Activated T-helper 1 cell treated with anti-CD3 and anti-CD28 coated beads, Interleukin-12 subunit alpha, Interleukin-12 subunit beta, Interleukin-2, Interleukin-4 antibody, amounts not matched to agents 30 ng/mL and 10 ng/mL and 1 ng/mL, durations not matched to agents 14 hours and 24 hours and 36 hours (primary cell): Measurements from ENCODE around the gene ARHGEF28. TPM values are rescaled to one million over a fixed set of nuclear protein-coding genes. Genes with fewer than 3 reads are reported as not detected.

Experiments
- DNase-seq: peaks from one replicate; pipeline ENCODE4 v3.0.0; 2021; ENCODE audit warnings: low spot score
- H3K27ac Mint-ChIP-seq: one replicate; pipeline ENCODE4 v1.8.0; 2021; ENCODE audit warnings: mild to moderate bottlenecking, mixed read lengths
- H3K27me3 Mint-ChIP-seq: one replicate; pipeline ENCODE4 v1.8.0; 2022; ENCODE audit warnings: mild to moderate bottlenecking, moderate library complexity, mixed read lengths; ENCODE audit not compliant: insufficient read depth
- H3K36me3 Mint-ChIP-seq: one replicate; pipeline ENCODE4 v1.8.0; 2021; ENCODE audit warnings: low read depth, mixed read lengths
- H3K4me1 Mint-ChIP-seq: one replicate; pipeline ENCODE4 v1.8.0; 2021; ENCODE audit warnings: low read depth, mixed read lengths
- H3K4me3 Mint-ChIP-seq: one replicate; pipeline ENCODE4 v1.8.0; 2021; ENCODE audit warnings: mild to moderate bottlenecking, moderate library complexity, mixed read lengths
- H3K9me3 Mint-ChIP-seq: one replicate; pipeline ENCODE4 v1.8.0; 2021; ENCODE audit warnings: mixed read lengths
- intact Hi-C: fragments of 100-400 bp; cut with micrococcal nuclease; formaldehyde crosslinking; loops from one replicate; pipeline ENCODE4 v1.15.1; 2024
- total RNA-seq: library from RNA; stranded (reverse); gene quantifications from 2 replicates; pipeline ENCODE4 v1.2.3, GENCODE V29; 2022

Gene ARHGEF28
- total RNA-seq, 1 donor from 2014 or later = 0.03 TPM

DNA sequence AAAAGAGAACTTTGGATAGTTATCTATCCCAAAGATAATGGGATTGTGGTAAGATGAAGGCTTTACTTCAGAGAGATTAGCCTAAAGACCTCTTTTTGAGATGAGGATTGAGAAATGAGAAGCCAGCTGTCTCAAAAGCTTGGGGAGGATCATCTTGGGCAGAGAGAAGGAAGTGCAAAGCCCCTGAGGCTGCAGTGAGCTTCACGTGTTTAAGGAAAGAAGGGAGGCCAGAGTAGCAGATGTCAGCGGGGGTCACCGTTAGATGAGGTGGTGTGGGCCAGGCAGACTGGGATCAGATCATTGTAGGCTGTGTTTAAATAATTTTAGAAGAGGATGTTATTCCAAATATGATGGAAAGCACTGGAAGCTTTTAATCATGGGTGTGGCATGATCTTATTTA is 270.1 kb downstream of the ARHGEF28 start:
- intact Hi-C loops = loop anchor here (5.0 kb wide), 3 partner anchors 99 to 1041 kb away; no protein-coding TSS in a partner anchor
- Mint-ChIP-seq H3K4me3 (no peak overlapping the region), H3K4me1 (peaks cover 25% of the 10 kb centered on the region), H3K9me3 (no peaks in the 10 kb centered on the region), H3K27me3 (peaks cover 20% of the 10 kb centered on the region), H3K36me3 (peaks cover 3% of the 10 kb centered on the region), H3K27ac (peak overlapping the region; percentile 3)
- no peak for DNase-seq

DNA sequence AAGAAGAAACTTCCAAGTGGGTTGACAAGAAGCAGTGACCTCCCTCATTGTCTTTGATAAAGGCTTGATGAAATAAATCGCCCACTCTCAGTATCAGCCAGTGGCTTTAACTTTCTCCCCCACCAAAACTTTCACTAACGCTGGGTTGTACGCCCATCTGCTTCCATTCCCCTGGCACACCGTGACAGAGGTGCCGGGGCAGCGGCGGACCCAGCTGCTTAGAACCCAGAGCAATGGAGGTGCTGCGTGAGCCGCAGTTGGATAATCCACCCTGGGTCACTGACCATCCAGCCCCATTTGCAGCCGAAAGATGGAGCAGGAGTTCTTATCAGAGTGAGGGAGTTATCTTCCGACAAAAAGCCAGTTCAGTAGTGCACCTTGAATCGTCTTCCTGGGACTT is 270.7 kb downstream of the ARHGEF28 start:
- no peaks in the 10 kb centered on the region for H3K9me3 Mint-ChIP-seq
- H3K27ac Mint-ChIP-seq = no peak overlapping the region
- intact Hi-C loops = loop anchor here (5.0 kb wide), 3 partner anchors 99 to 1041 kb away; no protein-coding TSS in a partner anchor
- H3K27me3 Mint-ChIP-seq = peaks cover 24% of the 10 kb centered on the region
- DNase-seq = no peak
- H3K4me3 Mint-ChIP-seq = no peak overlapping the region
- peaks cover 25% of the 10 kb centered on the region for H3K4me1 Mint-ChIP-seq
- peaks cover 3% of the 10 kb centered on the region for H3K36me3 Mint-ChIP-seq

DNA sequence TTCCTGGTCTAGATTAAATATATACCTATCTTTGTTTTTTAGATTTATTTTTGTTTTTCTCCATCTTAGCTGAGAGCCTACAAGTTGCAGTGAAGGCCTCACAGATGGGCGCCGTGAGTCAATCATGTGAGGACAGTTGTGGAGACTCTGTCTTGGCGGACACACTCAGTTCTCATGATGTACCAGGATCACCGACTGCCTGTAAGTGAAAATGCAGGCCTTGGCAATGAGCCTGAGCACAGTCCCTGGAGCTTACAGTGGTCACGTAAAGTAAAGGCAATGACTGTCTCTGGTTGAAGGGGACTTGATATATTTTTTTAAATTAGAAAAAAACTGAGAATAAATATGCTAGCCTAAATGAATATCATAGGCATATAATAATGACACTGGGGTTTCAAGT is 271.9 kb downstream of the ARHGEF28 start:
- H3K4me1 Mint-ChIP-seq = peaks cover 25% of the 10 kb centered on the region
- H3K4me3 Mint-ChIP-seq = no peak overlapping the region
- DNase-seq = no peak
- H3K9me3 Mint-ChIP-seq = no peaks in the 10 kb centered on the region
- intact Hi-C loops = loop anchor here (5.0 kb wide), 3 partner anchors 101 to 1039 kb away; no protein-coding TSS in a partner anchor
- H3K36me3 Mint-ChIP-seq = no peaks in the 10 kb centered on the region
- peaks cover 28% of the 10 kb centered on the region for H3K27me3 Mint-ChIP-seq
- H3K27ac Mint-ChIP-seq = no peak overlapping the region

DNA sequence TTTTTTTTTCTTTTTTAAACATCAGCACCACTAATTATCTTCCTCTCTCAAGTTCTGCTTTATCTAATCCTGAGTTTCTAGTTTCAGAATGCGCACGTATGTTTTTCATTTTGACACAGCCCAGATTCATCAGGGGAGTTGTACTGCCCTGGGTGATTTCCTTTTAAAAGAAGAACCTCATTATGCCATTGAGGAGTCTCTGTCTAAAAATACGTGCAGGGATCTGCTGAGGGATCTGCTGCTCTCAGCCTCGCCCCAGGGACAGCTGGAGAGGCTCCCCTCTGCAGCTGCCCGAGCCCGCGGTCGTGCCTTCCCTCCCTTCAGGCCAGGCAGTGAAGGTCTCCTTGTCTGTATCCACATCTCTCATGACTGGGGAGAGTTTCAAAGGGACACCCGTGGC is 273.1 kb downstream of the ARHGEF28 start:
- no peak for DNase-seq
- Mint-ChIP-seq H3K36me3 (no peaks in the 10 kb centered on the region), H3K27ac (no peak overlapping the region), H3K4me3 (no peak overlapping the region), H3K4me1 (peaks cover 25% of the 10 kb centered on the region), H3K27me3 (peaks cover 31% of the 10 kb centered on the region), H3K9me3 (no peaks in the 10 kb centered on the region)
- intact Hi-C loops = loop anchor here (5.0 kb wide), 3 partner anchors 102 to 1038 kb away; no protein-coding TSS in a partner anchor

DNA sequence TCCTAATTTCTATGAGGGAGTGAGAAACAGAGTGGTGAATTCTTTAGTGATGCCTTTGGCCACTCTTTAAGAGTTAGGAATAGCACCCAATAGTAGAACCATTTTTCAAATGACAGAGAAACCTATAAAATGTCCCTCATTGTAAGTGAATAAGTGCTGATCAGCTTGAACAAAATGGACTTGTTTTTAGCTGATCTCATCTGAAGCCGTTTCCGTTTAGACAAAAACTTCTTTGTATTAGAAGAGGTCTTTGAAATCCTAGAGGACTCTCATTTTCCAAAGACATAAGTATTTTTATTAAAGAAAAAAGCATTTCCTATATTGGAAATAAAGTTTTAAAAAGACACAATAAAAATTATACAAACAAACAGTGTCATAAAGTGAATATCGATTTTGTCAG is 273.9 kb downstream of the ARHGEF28 start:
- Mint-ChIP-seq H3K4me1 (peaks cover 24% of the 10 kb centered on the region), H3K27me3 (peaks cover 31% of the 10 kb centered on the region), H3K36me3 (no peaks in the 10 kb centered on the region), H3K9me3 (no peaks in the 10 kb centered on the region), H3K27ac (no peak overlapping the region), H3K4me3 (no peak overlapping the region)
- DNase-seq = no peak
- intact Hi-C loops = loop anchor here (5.0 to 10.0 kb wide), 5 partner anchors 103 to 1037 kb away; partner anchors contain the start of genes GFM2 and NSA2

DNA sequence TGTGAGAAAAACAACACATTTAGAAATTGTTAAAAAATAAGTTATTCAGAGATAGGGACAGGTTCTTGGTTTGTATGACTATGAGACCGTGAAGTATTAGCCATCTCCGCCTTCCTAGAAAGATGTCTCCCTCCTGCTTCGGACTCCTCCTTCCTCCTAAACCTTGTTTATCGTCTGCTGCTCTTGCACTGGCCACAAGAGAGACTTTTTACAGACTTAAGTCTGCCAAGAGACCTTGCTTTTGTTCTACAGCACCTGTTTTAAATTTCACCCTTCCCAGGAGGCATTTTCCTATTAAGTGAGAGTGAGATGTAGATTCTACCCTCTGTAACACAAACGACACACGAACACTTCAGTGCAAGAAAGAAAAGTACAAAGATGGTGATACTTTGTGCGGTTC is 274.6 kb downstream of the ARHGEF28 start:
- no peak overlapping the region for H3K27ac Mint-ChIP-seq
- no peak for DNase-seq
- H3K4me3 Mint-ChIP-seq = no peak overlapping the region
- H3K9me3 Mint-ChIP-seq = no peaks in the 10 kb centered on the region
- peaks cover 18% of the 10 kb centered on the region for H3K4me1 Mint-ChIP-seq
- intact Hi-C loops = loop anchor here (5.0 to 10.0 kb wide), 2 partner anchors 306 to 867 kb away; partner anchors contain the start of genes GFM2 and NSA2
- peaks cover 35% of the 10 kb centered on the region for H3K27me3 Mint-ChIP-seq
- no peaks in the 10 kb centered on the region for H3K36me3 Mint-ChIP-seq

DNA sequence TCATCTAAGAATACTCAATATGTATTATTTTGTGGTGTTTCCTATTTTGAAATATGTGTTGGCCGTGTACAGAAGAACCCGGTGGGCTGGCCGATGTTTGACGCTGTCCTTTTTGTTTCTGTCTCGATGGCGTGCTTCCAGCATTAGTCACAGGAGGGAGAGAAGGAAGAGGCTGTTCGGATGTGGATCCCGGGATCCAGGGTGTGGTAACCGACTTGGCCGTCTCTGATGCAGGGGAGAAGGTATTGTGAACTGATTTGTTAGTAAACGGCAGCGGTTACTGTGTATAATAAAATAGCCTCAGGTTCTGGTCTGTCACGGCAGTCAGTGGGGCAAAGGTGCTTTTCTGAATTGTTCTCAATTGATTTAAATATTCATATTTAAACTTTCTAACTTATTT is 275.0 kb downstream of the ARHGEF28 start:
- no peak overlapping the region for H3K27ac Mint-ChIP-seq
- H3K36me3 Mint-ChIP-seq = no peaks in the 10 kb centered on the region
- H3K4me1 Mint-ChIP-seq = peaks cover 14% of the 10 kb centered on the region
- no peak for DNase-seq
- H3K4me3 Mint-ChIP-seq = no peak overlapping the region
- peaks cover 35% of the 10 kb centered on the region for H3K27me3 Mint-ChIP-seq
- H3K9me3 Mint-ChIP-seq = no peaks in the 10 kb centered on the region
- intact Hi-C loops = loop anchor here (5.0 to 10.0 kb wide), 2 partner anchors 306 to 866 kb away; partner anchors contain the start of genes GFM2 and NSA2

DNA sequence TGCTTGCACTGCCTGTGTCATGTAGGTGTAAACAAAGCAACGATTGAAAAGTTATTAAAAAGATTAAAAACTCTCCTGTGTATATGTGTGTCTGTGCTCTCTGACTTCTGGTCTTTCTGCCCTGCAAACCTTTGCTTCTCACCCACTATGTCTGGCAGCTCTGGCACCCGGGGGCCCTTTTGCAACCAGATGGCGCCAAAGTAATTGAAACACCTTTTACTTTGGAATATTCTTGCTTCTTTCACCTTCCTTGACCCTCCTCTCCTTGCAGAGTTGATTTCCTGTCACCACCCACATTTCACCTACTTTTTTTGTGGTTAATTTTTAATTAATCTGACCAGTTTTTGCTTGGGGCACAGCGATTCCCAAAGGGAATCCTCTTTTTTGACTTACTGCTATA is 275.5 kb downstream of the ARHGEF28 start:
- Mint-ChIP-seq H3K9me3 (no peaks in the 10 kb centered on the region), H3K27me3 (peaks cover 38% of the 10 kb centered on the region), H3K4me3 (no peak overlapping the region), H3K36me3 (no peaks in the 10 kb centered on the region), H3K27ac (no peak overlapping the region), H3K4me1 (peaks cover 14% of the 10 kb centered on the region)
- intact Hi-C loops = loop anchor here (5.0 to 10.0 kb wide), 2 partner anchors 307 to 866 kb away; partner anchors contain the start of genes GFM2 and NSA2
- no peak for DNase-seq

DNA sequence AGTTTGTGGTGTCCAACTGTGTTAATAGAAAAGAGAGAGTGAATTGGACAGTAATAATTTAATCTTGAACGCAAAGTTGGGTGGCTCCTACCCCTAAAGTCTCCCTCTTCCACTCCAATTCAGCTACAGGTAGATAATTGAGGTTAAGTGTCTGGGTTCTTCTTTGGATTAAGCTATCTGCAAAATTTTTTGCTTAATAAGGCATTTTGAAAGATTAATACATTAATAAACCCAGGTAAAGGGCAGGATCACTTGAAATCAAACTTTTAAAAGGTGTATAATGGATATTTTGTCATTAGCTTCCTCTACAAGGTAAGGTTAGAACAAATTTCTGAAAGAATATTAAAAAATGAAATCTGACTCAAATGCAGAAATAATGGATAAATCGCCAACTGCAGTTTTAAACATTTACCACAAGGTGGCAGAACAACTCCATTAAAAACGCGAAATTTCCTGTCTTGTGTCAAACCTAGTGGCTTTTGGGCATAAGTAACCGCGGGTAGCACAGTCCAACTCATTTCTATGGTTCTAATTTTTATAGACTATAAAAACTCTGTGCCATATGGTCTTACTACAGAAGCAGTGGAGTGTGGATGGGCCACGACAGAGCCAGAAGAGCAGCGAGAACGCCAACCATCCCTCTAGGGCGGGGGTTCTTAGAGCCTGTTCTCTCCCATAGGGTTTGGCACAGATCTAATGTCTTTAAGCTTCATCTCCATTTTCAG is 276.5 kb downstream of the ARHGEF28 start:
- Mint-ChIP-seq H3K27ac (no peak overlapping the region), H3K4me3 (no peak overlapping the region)

DNA sequence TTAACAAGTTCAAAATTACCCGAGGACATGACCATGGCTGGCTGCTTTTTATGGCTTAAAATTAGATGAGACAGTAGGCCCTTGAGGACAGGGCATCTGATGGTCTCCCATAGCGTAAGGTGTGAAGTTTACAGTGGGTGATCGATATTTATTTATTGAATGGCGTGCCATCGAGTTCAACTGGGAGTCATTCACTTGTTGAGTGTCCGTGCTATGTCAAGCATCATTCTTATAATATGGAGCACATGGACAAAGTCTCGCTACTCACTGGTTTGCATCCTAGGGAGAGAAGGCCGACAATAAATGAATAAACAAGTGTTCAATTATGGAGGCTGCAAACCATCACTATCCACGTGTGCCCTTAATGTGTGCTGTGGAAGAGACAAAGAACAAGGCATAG is 277.2 kb downstream of the ARHGEF28 start:
- H3K36me3 Mint-ChIP-seq = no peaks in the 10 kb centered on the region
- H3K9me3 Mint-ChIP-seq = no peaks in the 10 kb centered on the region
- H3K27me3 Mint-ChIP-seq = peaks cover 38% of the 10 kb centered on the region
- no peak overlapping the region for H3K27ac Mint-ChIP-seq
- H3K4me1 Mint-ChIP-seq = peaks cover 14% of the 10 kb centered on the region
- H3K4me3 Mint-ChIP-seq = no peak overlapping the region
- DNase-seq = no peak
- intact Hi-C loops = loop anchor here (2.0 to 10.0 kb wide), 4 partner anchors 308 to 1362 kb away; partner anchors contain the start of genes GFM2 and NSA2

More for the DNA sequence above, 276.5 kb downstream of the ARHGEF28 start:
- intact Hi-C loops = loop anchor here (1.0 to 10.0 kb wide), 7 partner anchors 308 to 1362 kb away; partner anchors contain the start of genes GFM2, HEXB and NSA2
- H3K36me3 Mint-ChIP-seq = no peaks in the 10 kb centered on the region
- no peak for DNase-seq
- no peaks in the 10 kb centered on the region for H3K9me3 Mint-ChIP-seq
- peaks cover 14% of the 10 kb centered on the region for H3K4me1 Mint-ChIP-seq
- H3K27me3 Mint-ChIP-seq = peaks cover 38% of the 10 kb centered on the region

DNA sequence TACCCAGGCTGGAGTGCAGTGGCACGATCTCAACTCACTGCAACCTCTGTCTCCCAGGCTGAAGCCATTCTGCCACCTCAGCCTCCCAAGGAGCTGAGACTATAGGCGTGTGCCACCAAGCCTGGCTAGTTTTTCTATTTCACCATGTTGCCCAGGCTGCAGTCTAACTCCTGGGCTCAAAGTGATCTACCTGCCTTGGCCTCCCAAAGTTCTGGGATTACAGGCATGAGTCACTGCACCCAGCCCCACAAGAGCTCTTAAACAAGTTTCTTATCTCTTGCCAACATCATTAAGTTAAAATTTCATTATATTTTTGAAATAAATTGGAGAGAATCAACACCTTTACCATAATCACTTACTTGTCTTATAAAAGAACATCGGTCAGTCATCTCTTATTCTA is 280.3 kb downstream of the ARHGEF28 start:
- no peaks in the 10 kb centered on the region for H3K4me1 Mint-ChIP-seq
- no peak overlapping the region for H3K27ac Mint-ChIP-seq
- intact Hi-C loops = loop anchor here (10.0 kb wide), 1 partner anchor 311 kb away; no protein-coding TSS in a partner anchor
- H3K9me3 Mint-ChIP-seq = no peaks in the 10 kb centered on the region
- no peak overlapping the region for H3K4me3 Mint-ChIP-seq
- H3K36me3 Mint-ChIP-seq = no peaks in the 10 kb centered on the region
- H3K27me3 Mint-ChIP-seq = peaks cover 22% of the 10 kb centered on the region
- DNase-seq = no peak

DNA sequence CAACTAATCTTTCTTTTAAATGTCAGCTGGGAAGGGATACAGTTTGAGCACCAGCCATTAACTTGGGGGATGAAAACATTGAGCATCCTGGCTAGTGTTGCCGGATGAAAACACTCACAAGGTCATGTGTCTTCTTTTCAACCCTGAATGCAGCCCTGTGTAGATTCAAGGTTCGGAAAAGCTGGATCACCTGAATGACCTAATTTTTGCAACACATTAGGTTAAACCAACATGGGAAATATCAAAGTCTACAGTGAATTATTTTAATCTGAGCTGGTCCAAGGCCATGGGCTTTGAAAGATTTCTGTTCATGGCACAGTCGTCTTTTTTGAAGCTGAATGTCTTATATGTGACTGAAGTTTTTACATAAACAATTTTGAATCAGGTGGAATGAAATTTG is 281.2 kb downstream of the ARHGEF28 start:
- Mint-ChIP-seq H3K36me3 (no peaks in the 10 kb centered on the region), H3K4me1 (no peaks in the 10 kb centered on the region), H3K9me3 (no peaks in the 10 kb centered on the region), H3K4me3 (no peak overlapping the region), H3K27ac (no peak overlapping the region), H3K27me3 (peaks cover 19% of the 10 kb centered on the region)
- DNase-seq = no peak
- intact Hi-C loops = loop anchor here (10.0 kb wide), 1 partner anchor 312 kb away; no protein-coding TSS in a partner anchor

DNA sequence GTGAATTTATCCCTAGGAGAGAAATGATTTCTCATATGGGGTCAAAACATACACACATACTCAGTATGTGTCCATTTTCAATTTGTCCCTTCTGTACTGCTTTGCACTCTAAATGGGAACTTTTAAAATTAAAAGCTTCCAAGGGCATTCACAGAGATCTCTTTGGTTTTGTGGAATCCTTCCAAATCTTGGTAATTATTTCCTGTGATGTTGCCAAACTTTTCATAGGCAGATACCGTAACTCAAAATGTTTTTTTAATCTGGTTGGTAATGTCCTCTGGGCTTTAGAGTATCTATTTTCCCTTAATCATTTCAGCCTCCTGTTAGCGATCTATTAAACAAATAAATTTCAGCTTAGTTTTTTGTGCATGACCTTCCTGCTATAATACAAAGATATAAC is 282.4 kb downstream of the ARHGEF28 start:
- no peaks in the 10 kb centered on the region for H3K9me3 Mint-ChIP-seq

More for the DNA sequence above, 282.4 kb downstream of the ARHGEF28 start:
- DNase-seq = no peak
- Mint-ChIP-seq H3K27ac (no peak overlapping the region), H3K36me3 (no peaks in the 10 kb centered on the region), H3K27me3 (peaks cover 19% of the 10 kb centered on the region), H3K4me3 (no peak overlapping the region), H3K4me1 (no peaks in the 10 kb centered on the region)
- intact Hi-C loops = loop anchor here (10.0 kb wide), 1 partner anchor 314 kb away; no protein-coding TSS in a partner anchor
